ENCODE results near the gene DLGAP4.

- TF ChIP-seq ZFP3 (CRISPR knock-in tag; IDR thresholded peaks at IDR 0.05) (no peak), ZNF8 (CRISPR knock-in tag; IDR thresholded peaks at IDR 0.05) (no peak)
Observed at GRCh38 chr20:36261389-36262105, 44.6 kb upstream of the DLGAP4 start.

All from SK-N-SH treated with all-trans-retinoic acid at 6 μM for 48 hours (cell line).